ENCODE measurements around the gene DUSP10. TPM values are rescaled to one million over a fixed set of nuclear protein-coding genes. Genes with fewer than 3 reads are reported as not detected.

DUSP10 gene
- total and polyA plus RNA-seq, 2 of the 13 experiments (the other 11 are each of a cell fraction or from before 2014, with no cell fraction given): 2.1 to 4.4 TPM

GRCh38 chr1:221742555-221743415 lies 896 bp upstream of the DUSP10 start (continued):
- TF ChIP-seq ZBTB43 (CRISPR knock-in tag; conservative IDR thresholded peaks at IDR 0.05) (0 out of 2 replicates have a peak, but pooled peaks have one; percentile 12), ARID4A (CRISPR knock-in tag; IDR thresholded peaks at IDR 0.05; ENCODE audit: borderline replicate concordance) (peak; percentile 62), ZBTB7B (CRISPR knock-in tag; IDR thresholded peaks at IDR 0.05) (peak; percentile 35; the same call in 1 of the 2 replicates), THYN1 (CRISPR knock-in tag; IDR thresholded peaks at IDR 0.05; ENCODE audit: borderline replicate concordance, low read depth) (no peak), FOSL2 (CRISPR knock-in tag; IDR thresholded peaks at IDR 0.05) (peak; percentile 30; the same call in 1 of the 2 replicates), PHF21A (CRISPR knock-in tag; IDR thresholded peaks at IDR 0.05) (peak; percentile 62; the same call in 1 of the 2 replicates), SPEN (CRISPR knock-in tag; IDR thresholded peaks at IDR 0.05; ENCODE audit: low read depth) (peak; percentile 22; the same call in 1 of the 2 replicates), ZNF558 (CRISPR knock-in tag; IDR thresholded peaks at IDR 0.05; ENCODE audit: borderline replicate concordance) (peak; percentile 65; the same call in 1 of the 2 replicates), ZNF768 (CRISPR knock-in tag; IDR thresholded peaks at IDR 0.05) (peak; percentile 56; the same call in 1 of the 2 replicates), ESRRA (CRISPR knock-in tag; IDR thresholded peaks at IDR 0.05; ENCODE audit: low read depth) (no peak; the same call in 1 of the 2 replicates), HBP1 (CRISPR knock-in tag; IDR thresholded peaks at IDR 0.05; ENCODE audit: low read depth) (peak; percentile 66; the same call in 1 of the 2 replicates), ZBTB7A (CRISPR knock-in tag; IDR thresholded peaks at IDR 0.05) (peak; percentile 47; the same call in 1 of the 2 replicates), ATF4 (CRISPR knock-in tag; IDR thresholded peaks at IDR 0.05) (0 out of 4 replicates have a peak, but pooled peaks of 1 of the 2 experiments have one; percentile 40), ZSCAN31 (CRISPR knock-in tag; IDR thresholded peaks at IDR 0.05; ENCODE audit: low read depth) (no peak), RCOR2 (CRISPR knock-in tag; IDR thresholded peaks at IDR 0.05) (0 out of 2 replicates have a peak, but pooled peaks have one; percentile 7), DMAP1 (CRISPR knock-in tag; IDR thresholded peaks at IDR 0.05) (peak; percentile 59; the same call in 1 of the 2 replicates), POGK (CRISPR knock-in tag; conservative IDR thresholded peaks at IDR 0.05) (peak; percentile 39; the same call in 1 of the 2 replicates), ZBTB20 (CRISPR knock-in tag; IDR thresholded peaks at IDR 0.05; ENCODE audit: borderline replicate concordance, low read depth) (peak; percentile 50; the same call in 1 of the 2 replicates)
